ENCODE data around the gene ATP7B. TPM values are rescaled to one million over a fixed set of nuclear protein-coding genes. Genes with fewer than 3 reads are reported as not detected.
A peak's percentile ranks its signal among the peaks of the same experiment; 100 is the strongest.

Gene ATP7B
- total RNA-seq, 1 donor from 2014 or later: 59.4 TPM

DNA sequence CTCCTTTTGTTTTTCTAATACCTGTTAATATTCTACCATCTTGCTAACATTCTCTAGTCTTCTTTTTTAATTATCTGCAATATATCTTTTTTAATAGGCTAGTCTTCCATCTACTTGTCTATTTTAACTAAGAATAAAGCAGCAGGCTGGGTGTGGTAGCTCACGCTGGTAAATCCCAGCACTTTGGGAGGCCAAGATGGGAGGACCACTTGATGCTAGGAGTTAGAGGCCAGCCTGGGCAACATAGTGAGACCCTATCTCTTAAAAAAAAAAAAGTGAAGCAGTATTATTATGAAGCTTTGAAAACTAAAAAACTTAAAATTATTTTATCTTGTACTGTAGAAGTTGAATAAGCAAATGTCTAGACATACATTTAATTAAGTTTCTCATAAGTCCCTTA, 16.6 kb upstream of the ATP7B start:
- H3K4me1 Mint-ChIP-seq (ENCODE audit: low read depth): peaks cover 17% of the 10 kb centered on the region
- TF ChIP-seq, protein P1, sequence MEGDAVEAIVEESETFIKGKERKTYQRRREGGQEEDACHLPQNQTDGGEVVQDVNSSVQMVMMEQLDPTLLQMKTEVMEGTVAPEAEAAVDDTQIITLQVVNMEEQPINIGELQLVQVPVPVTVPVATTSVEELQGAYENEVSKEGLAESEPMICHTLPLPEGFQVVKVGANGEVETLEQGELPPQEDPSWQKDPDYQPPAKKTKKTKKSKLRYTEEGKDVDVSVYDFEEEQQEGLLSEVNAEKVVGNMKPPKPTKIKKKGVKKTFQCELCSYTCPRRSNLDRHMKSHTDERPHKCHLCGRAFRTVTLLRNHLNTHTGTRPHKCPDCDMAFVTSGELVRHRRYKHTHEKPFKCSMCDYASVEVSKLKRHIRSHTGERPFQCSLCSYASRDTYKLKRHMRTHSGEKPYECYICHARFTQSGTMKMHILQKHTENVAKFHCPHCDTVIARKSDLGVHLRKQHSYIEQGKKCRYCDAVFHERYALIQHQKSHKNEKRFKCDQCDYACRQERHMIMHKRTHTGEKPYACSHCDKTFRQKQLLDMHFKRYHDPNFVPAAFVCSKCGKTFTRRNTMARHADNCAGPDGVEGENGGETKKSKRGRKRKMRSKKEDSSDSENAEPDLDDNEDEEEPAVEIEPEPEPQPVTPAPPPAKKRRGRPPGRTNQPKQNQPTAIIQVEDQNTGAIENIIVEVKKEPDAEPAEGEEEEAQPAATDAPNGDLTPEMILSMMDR (IDR thresholded peaks at IDR 0.05; ENCODE audit: unreplicated experiment): no peak
- H3K9me3 Mint-ChIP-seq (ENCODE audit: low read depth): peaks cover 14% of the 10 kb centered on the region

GRCh38 chr13:52026246-52026626, 15.0 kb upstream of the ATP7B start:
- Mint-ChIP-seq H3K27ac (peak overlapping the region; percentile 86), H3K4me3 (ENCODE audit: low read depth) (no peak overlapping the region), H3K36me3 (ENCODE audit: insufficient read depth) (peaks cover 63% of the 10 kb centered on the region), H3K4me1 (ENCODE audit: low read depth) (peaks cover 15% of the 10 kb centered on the region), H3K9me3 (ENCODE audit: low read depth) (peaks cover 14% of the 10 kb centered on the region), H3K27me3 (no peaks in the 10 kb centered on the region)
- TF ChIP-seq, protein P1 (IDR thresholded peaks at IDR 0.05; ENCODE audit: unreplicated experiment): no peak
- no peak for DNase-seq (ENCODE audit: low spot score, unreplicated experiment)

More for the DNA sequence above, 16.6 kb upstream of the ATP7B start:
- no peak overlapping the region for H3K27ac Mint-ChIP-seq
- no peaks in the 10 kb centered on the region for H3K27me3 Mint-ChIP-seq
- no peak for DNase-seq (ENCODE audit: low spot score, unreplicated experiment)
- H3K4me3 Mint-ChIP-seq (ENCODE audit: low read depth): no peak overlapping the region
- H3K36me3 Mint-ChIP-seq (ENCODE audit: insufficient read depth): peaks cover 63% of the 10 kb centered on the region

DNA sequence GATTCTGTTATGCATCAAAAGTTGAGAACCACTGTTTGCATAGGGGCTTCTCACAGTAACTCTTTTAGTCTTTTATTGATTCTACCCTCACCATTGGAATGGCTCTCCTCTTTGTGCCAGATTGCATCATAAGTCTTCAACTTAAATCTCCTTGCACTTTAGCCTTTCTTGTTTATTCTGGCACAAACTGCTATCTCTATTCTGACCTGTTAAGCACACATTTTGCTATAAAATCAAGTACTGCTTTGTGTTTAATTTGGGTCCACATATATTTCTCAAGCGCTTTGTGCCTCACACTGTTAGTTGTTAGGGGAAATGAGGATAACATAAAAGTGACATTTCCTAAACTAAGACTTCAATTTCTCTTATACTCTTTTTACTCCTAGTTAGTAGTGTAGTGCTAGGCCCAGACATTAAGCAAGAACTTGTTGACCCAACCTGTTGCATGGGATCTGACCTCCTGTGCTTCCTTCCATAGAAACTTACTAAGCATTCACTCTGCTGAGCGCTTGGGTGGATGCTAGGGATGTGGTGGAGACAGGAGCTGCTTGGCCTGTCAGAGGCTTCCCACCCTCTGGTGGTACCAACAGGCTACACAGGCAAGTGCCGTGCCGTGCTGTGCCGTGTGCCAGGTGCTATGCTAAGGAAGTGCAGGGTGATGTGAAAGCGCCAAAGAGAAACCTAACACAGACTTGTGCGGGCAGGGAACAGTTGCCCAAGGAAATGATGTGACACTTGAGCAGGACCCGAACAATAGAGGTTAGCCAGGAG, 14.4 kb upstream of the ATP7B start:
- H3K9me3 Mint-ChIP-seq (ENCODE audit: low read depth): peaks cover 14% of the 10 kb centered on the region
- H3K27me3 Mint-ChIP-seq: no peaks in the 10 kb centered on the region
- TF ChIP-seq, protein P1 (IDR thresholded peaks at IDR 0.05; ENCODE audit: unreplicated experiment): no peak
- H3K4me1 Mint-ChIP-seq (ENCODE audit: low read depth): peaks cover 15% of the 10 kb centered on the region
- H3K4me3 Mint-ChIP-seq (ENCODE audit: low read depth): no peak overlapping the region
- no peak for DNase-seq (ENCODE audit: low spot score, unreplicated experiment)
- peaks cover 64% of the 10 kb centered on the region for H3K36me3 Mint-ChIP-seq (ENCODE audit: insufficient read depth)
- peak overlapping the region; percentile 86 for H3K27ac Mint-ChIP-seq

DNA sequence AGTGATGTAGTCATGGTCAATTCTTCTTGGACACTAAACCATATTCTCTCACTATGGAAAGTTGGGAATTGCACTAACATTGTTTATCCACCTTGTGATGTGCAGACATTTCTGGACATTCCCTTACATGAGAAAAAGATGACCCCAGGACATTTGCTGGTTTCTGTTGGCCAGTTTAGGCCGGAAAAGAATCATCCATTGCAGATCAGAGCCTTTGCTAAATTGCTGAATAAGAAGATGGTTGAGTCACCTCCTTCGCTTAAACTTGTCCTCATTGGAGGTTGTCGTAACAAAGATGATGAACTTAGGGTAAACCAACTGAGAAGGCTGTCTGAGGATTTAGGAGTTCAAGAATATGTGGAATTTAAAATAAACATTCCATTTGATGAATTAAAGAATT, 13.2 kb upstream of the ATP7B start, which contains the start of gene UTP14C:
TSS of gene UTP14C (plus strand) at position 211 of the 400 bp plus-strand sequence. CDS start 4,114 bp downstream, outside the sequence.
- no peaks in the 10 kb centered on the region for H3K27me3 Mint-ChIP-seq

DNA sequence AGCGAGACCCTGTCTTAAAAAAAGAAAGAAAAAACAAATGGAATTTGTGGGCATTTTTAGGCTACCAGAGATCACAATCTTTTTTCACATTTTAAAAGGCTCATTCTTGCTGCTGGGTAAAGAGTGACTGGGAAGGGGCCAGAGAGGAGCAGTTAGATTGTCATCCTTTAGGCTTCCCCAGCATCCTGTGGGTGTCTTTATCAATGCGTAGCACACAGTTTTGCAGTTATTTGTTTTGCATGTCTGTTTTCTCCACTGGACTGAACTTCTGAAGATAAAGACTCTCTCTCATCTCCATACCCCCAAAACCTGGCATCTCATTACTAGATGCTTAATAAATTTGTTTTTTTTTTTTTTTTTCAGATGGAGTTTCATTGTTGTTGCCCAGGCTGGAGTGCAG, 11.1 kb upstream of the ATP7B start:
- H3K36me3 Mint-ChIP-seq (ENCODE audit: insufficient read depth): peaks cover 46% of the 10 kb centered on the region
- TF ChIP-seq, protein P1 (IDR thresholded peaks at IDR 0.05; ENCODE audit: unreplicated experiment): no peak
- H3K9me3 Mint-ChIP-seq (ENCODE audit: low read depth): peaks cover 3% of the 10 kb centered on the region
- no peak overlapping the region for H3K4me3 Mint-ChIP-seq (ENCODE audit: low read depth)
- no peak for DNase-seq (ENCODE audit: low spot score, unreplicated experiment)
- peaks cover 15% of the 10 kb centered on the region for H3K4me1 Mint-ChIP-seq (ENCODE audit: low read depth)
- no peaks in the 10 kb centered on the region for H3K27me3 Mint-ChIP-seq
- no peak overlapping the region for H3K27ac Mint-ChIP-seq

More for the DNA sequence above, 13.2 kb upstream of the ATP7B start, which contains the start of gene UTP14C:
- DNase-seq (ENCODE audit: low spot score, unreplicated experiment): no peak
- Mint-ChIP-seq H3K36me3 (ENCODE audit: insufficient read depth) (peaks cover 60% of the 10 kb centered on the region), H3K4me1 (ENCODE audit: low read depth) (peaks cover 15% of the 10 kb centered on the region), H3K27ac (peak within 1 kb of the TSS; percentile 86), H3K9me3 (ENCODE audit: low read depth) (peaks cover 6% of the 10 kb centered on the region), H3K4me3 (ENCODE audit: low read depth) (no peak within 1 kb of the TSS)
- TF ChIP-seq, protein P1 (IDR thresholded peaks at IDR 0.05; ENCODE audit: unreplicated experiment): no peak
